VCaP (cell line): ENCODE results near the gene FAM20C.

Source experiments
- H3K27ac ChIP-seq: fragments of 450-650 bp; 2 replicates; pipeline ENCODE4 v1.5.1; 2017
- TF ChIP-seq, protein P1 (sequence below): fragments of 450-650 bp; conservative IDR thresholded peaks from 2 replicates; pipeline ENCODE4 v1.5.1; 2017; ENCODE audit warnings: mild to moderate bottlenecking, moderate library complexity

The FAM20C gene

DNA sequence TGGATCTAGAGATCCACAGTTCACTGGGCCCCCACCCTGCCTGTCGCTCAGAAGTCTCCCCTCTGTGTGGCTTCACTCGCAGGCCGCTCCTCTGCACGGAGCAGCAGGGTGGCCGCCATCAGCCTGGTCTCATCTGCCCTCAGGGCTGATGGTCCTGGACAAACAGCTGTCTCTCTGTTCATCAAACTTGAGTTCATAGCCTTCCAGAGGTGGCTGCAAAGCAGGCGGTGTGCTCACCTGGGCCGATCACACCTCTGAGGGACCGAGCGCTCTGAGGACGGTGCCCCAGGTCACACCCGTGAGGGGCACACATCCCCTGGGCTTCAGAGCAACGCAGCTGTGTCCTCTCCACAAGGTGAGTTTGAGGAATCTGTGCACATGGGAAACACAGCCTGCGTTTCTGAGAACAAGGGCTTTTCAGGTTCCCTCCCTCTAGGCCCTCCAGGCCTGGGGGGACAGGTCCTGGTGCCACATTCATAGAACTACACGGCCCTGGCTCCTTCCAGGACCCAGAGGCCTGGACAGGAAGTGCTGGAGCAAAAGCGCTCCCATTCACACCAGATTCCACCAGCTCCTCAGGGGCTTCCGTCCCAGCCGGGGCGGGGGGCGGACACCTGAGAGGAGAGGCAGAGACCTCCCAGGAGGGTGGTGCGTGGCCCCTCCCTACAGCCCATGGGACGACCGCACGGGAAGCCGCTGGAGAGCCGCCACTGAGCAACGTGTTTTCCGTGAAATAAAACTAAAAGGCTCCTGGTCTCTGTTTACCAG is 31.2 kb upstream of the FAM20C start:
- H3K27ac ChIP-seq: no peak overlapping the region
- TF ChIP-seq, protein P1, sequence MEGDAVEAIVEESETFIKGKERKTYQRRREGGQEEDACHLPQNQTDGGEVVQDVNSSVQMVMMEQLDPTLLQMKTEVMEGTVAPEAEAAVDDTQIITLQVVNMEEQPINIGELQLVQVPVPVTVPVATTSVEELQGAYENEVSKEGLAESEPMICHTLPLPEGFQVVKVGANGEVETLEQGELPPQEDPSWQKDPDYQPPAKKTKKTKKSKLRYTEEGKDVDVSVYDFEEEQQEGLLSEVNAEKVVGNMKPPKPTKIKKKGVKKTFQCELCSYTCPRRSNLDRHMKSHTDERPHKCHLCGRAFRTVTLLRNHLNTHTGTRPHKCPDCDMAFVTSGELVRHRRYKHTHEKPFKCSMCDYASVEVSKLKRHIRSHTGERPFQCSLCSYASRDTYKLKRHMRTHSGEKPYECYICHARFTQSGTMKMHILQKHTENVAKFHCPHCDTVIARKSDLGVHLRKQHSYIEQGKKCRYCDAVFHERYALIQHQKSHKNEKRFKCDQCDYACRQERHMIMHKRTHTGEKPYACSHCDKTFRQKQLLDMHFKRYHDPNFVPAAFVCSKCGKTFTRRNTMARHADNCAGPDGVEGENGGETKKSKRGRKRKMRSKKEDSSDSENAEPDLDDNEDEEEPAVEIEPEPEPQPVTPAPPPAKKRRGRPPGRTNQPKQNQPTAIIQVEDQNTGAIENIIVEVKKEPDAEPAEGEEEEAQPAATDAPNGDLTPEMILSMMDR: no peak

- TF ChIP-seq, protein P1: no peak
- no peak overlapping the region for H3K27ac ChIP-seq
These were observed 29.6 kb upstream of the FAM20C start for GRCh38 chr7:162632-163297.

DNA sequence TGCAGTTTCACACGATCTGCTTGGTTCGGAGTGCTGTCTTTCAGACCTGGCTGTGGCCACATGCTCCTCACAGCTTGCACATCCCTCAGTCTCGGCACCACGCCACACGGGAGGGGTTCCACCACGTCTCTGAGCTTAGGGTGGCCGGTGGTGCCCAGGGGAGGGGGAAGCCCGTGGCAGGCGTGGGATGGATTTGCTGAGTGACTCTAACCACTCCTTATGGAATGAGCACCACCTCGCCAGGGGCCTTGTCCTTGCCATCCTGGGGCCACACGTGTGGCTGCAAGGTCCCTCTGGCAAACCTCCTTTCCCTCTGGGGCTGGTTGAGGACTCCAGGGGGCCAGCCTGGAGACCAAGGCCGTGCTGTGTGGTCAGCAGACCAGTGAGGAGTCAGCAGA is 29.1 kb upstream of the FAM20C start:
- TF ChIP-seq, protein P1: no peak
- H3K27ac ChIP-seq: no peak overlapping the region; the same call in 1 of the 2 replicates

GRCh38 chr7:163971-164881 is 28.1 kb upstream of the FAM20C start:
- TF ChIP-seq, protein P1: no peak
- peak overlapping the region; percentile 83 for H3K27ac ChIP-seq

- H3K27ac ChIP-seq: peak overlapping the region; percentile 83
These were observed 27.3 kb upstream of the FAM20C start for GRCh38 chr7:164882-165660.

DNA sequence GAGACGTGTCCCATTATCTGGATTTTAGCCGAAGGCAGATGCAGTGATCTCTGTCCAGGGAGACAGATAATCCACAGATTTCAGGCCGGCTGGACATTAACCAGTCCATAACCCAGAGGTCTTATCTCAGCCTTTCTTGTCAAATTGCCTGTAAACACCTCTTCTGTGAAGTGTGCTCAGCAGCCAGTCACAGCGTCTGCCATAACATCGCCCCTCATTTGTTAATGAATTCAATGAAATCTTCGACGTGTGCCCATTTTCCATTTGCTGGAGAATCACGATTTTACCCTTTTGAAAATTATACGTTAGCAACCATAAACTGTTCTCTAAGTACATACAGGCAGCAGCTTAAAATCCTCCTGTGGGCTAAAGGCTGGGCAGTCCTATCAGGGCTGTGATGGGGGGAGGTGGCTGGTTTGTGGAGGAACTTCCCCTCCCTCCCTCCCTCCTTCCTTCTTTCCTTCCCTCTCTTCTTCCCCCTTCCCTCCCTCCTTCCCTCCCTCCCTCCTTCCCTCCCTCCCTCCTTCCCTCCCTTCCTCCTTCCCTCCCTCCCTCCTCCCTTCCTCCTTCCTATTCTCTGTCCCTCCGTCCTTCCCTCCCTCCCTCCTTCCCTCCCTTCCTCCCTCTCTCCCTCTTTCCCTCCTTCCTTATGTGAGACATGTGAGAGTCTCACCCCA is 26.6 kb upstream of the FAM20C start:
- H3K27ac ChIP-seq: peak overlapping the region; percentile 83
- TF ChIP-seq, protein P1: no peak

More at GRCh38 chr7:164882-165660, 27.3 kb upstream of the FAM20C start:
- TF ChIP-seq, protein P1: no peak
